Stimulated activated naive CD8-positive, alpha-beta T cell treated with anti-CD3 and anti-CD28 coated beads, Interleukin-15, amount 100 ng/mL, for 72 hours (primary cell): ENCODE measurements around the gene TFRC.
"Not testable (repeated sequence)": the region's sequence is repeated elsewhere in the genome, so short reads cannot be mapped to it uniquely, and the experiment has no call there.

Experiments used
- ATAC-seq: fragments of 150-1000 bp; cut with Tn5 transposase; 2 replicates; pipeline ENCODE4 v1.10.0; 2021; ENCODE audit warnings: mild to moderate bottlenecking, moderate library complexity
- DNase-seq, 2 donors: peaks; one replicate each; pipeline ENCODE4 v3.0.0; 2021 to 2022
- H3K27ac Mint-ChIP-seq, 2 donors: one replicate each; pipeline ENCODE4 v1.8.0; 2022; ENCODE audit warnings: mild to moderate bottlenecking in 2 of 2, mixed read lengths in 2 of 2, moderate library complexity in 2 of 2
- H3K27me3 Mint-ChIP-seq: one replicate; pipeline ENCODE4 v1.8.0; 2022; ENCODE audit warnings: mixed read lengths
- H3K4me1 Mint-ChIP-seq: one replicate; pipeline ENCODE4 v1.8.0; 2022; ENCODE audit warnings: mild to moderate bottlenecking, mixed read lengths
- H3K4me3 Mint-ChIP-seq, 2 donors: one replicate each; pipeline ENCODE4 v1.8.0; 2022; ENCODE audit warnings: mild to moderate bottlenecking in 2 of 2, mixed read lengths in 2 of 2, moderate library complexity in 1 of 2
- H3K9me3 Mint-ChIP-seq, 2 donors: one replicate each; pipeline ENCODE4 v1.8.0; 2022; ENCODE audit warnings: mixed read lengths in 2 of 2

Gene TFRC

GRCh38 chr3:196042673-196043072 lies 39.2 kb downstream of the TFRC start:
- no peak for DNase-seq
- no peaks in the 10 kb centered on the region for H3K27me3 Mint-ChIP-seq
- peak overlapping the region in 1 of 2 donors; percentile 87 for H3K27ac Mint-ChIP-seq
- no peak overlapping the region for H3K4me3 Mint-ChIP-seq
- no peak for ATAC-seq
- H3K4me1 Mint-ChIP-seq: no peaks in the 10 kb centered on the region
- peaks cover 12 to 17% of the 10 kb centered on the region in 2 donors for H3K9me3 Mint-ChIP-seq

GRCh38 chr3:196039359-196039758 lies 42.5 kb downstream of the TFRC start:
- no peak overlapping the region for H3K4me3 Mint-ChIP-seq
- no peak overlapping the region for H3K27ac Mint-ChIP-seq
- no peaks in the 10 kb centered on the region for H3K27me3 Mint-ChIP-seq
- H3K9me3 Mint-ChIP-seq: peaks cover 20 to 28% of the 10 kb centered on the region in 2 donors
- H3K4me1 Mint-ChIP-seq: no peaks in the 10 kb centered on the region
- ATAC-seq: no peak
- DNase-seq: no peak

GRCh38 chr3:196026059-196026458 lies 55.8 kb downstream of the TFRC start:
- not testable (repeated sequence) for DNase-seq, H3K9me3 Mint-ChIP-seq, H3K4me3 Mint-ChIP-seq, ATAC-seq, H3K27ac Mint-ChIP-seq, H3K4me1 Mint-ChIP-seq
- H3K27me3 Mint-ChIP-seq: peaks cover 27% of the 10 kb centered on the region

- ATAC-seq (no peak), DNase-seq (no peak)
- Mint-ChIP-seq H3K27ac (no peak overlapping the region), H3K27me3 (peaks cover 16% of the 10 kb centered on the region), H3K9me3 (no peaks in the 10 kb centered on the region), H3K4me1 (no peaks in the 10 kb centered on the region), H3K4me3 (no peak overlapping the region)
Observed at GRCh38 chr3:196024968-196025367, 56.9 kb downstream of the TFRC start.

GRCh38 chr3:196023947-196024346 lies 57.9 kb downstream of the TFRC start:
- no peaks in the 10 kb centered on the region for H3K4me1 Mint-ChIP-seq
- no peak overlapping the region for H3K4me3 Mint-ChIP-seq
- DNase-seq (no peak), ATAC-seq (no peak)
- H3K27me3 Mint-ChIP-seq: peaks cover 7% of the 10 kb centered on the region
- H3K27ac Mint-ChIP-seq: no peak overlapping the region
- H3K9me3 Mint-ChIP-seq: no peaks in the 10 kb centered on the region

- ATAC-seq, DNase-seq: not testable (repeated sequence)
Observed at GRCh38 chr3:196022499-196022878, 59.4 kb downstream of the TFRC start.

GRCh38 chr3:196020373-196020772 lies 61.5 kb downstream of the TFRC start:
- H3K4me3 Mint-ChIP-seq: no peak overlapping the region
- H3K4me1 Mint-ChIP-seq: peaks cover 4% of the 10 kb centered on the region
- DNase-seq: no peak
- no peak for ATAC-seq
- H3K27me3 Mint-ChIP-seq: no peaks in the 10 kb centered on the region
- H3K9me3 Mint-ChIP-seq: no peaks in the 10 kb centered on the region
- no peak overlapping the region for H3K27ac Mint-ChIP-seq

More at GRCh38 chr3:196022499-196022878, 59.4 kb downstream of the TFRC start:
- H3K4me3 Mint-ChIP-seq, H3K4me1 Mint-ChIP-seq, H3K27me3 Mint-ChIP-seq, H3K9me3 Mint-ChIP-seq: not testable (repeated sequence)
- peak overlapping the region in 1 of 2 donors; percentile 23 for H3K27ac Mint-ChIP-seq

GRCh38 chr3:196019576-196019975 lies 62.3 kb downstream of the TFRC start:
- H3K4me3 Mint-ChIP-seq, H3K9me3 Mint-ChIP-seq, H3K27me3 Mint-ChIP-seq, DNase-seq, H3K4me1 Mint-ChIP-seq: not testable (repeated sequence)
- H3K27ac Mint-ChIP-seq: peak overlapping the region in 1 of 2 donors; percentile 59
- peak; percentile 48 for ATAC-seq

GRCh38 chr3:196018159-196018558 lies 63.7 kb downstream of the TFRC start:
- not testable (repeated sequence) for DNase-seq, H3K4me3 Mint-ChIP-seq, H3K4me1 Mint-ChIP-seq, H3K27me3 Mint-ChIP-seq, ATAC-seq, H3K9me3 Mint-ChIP-seq, H3K27ac Mint-ChIP-seq

GRCh38 chr3:196016485-196016884 lies 65.4 kb downstream of the TFRC start:
- no peak overlapping the region for H3K4me3 Mint-ChIP-seq
- H3K27me3 Mint-ChIP-seq: no peaks in the 10 kb centered on the region
- H3K27ac Mint-ChIP-seq: no peak overlapping the region
- H3K9me3 Mint-ChIP-seq: no peaks in the 10 kb centered on the region
- H3K4me1 Mint-ChIP-seq: peaks cover 4% of the 10 kb centered on the region
- peak; percentile 71 for ATAC-seq
- no peak for DNase-seq

- Mint-ChIP-seq H3K9me3 (peaks cover 0 to under 1% of the 10 kb centered on the region in 2 donors), H3K4me1 (peaks cover 4% of the 10 kb centered on the region), H3K27ac (no peak overlapping the region), H3K27me3 (no peaks in the 10 kb centered on the region), H3K4me3 (no peak overlapping the region)
- ATAC-seq (no peak), DNase-seq (no peak)
Observed at GRCh38 chr3:196016059-196016458, 65.8 kb downstream of the TFRC start.

GRCh38 chr3:196013587-196014487 lies 68.1 kb downstream of the TFRC start:
- ATAC-seq (no peak), DNase-seq (no peak)
- H3K4me3 Mint-ChIP-seq: no peak overlapping the region
- H3K27ac Mint-ChIP-seq: peak overlapping the region in 1 of 2 donors; percentile 81
- H3K27me3 Mint-ChIP-seq: peaks cover 13% of the 10 kb centered on the region
- peaks cover 0 to 17% of the 10 kb centered on the region in 2 donors for H3K9me3 Mint-ChIP-seq
- H3K4me1 Mint-ChIP-seq: peaks cover 4% of the 10 kb centered on the region

- H3K9me3 Mint-ChIP-seq: peaks cover 0 to 17% of the 10 kb centered on the region in 2 donors
- DNase-seq (no peak), ATAC-seq (no peak)
- peaks cover 4% of the 10 kb centered on the region for H3K4me1 Mint-ChIP-seq
- peaks cover 13% of the 10 kb centered on the region for H3K27me3 Mint-ChIP-seq
- H3K27ac Mint-ChIP-seq: no peak overlapping the region
- H3K4me3 Mint-ChIP-seq: no peak overlapping the region
Observed at GRCh38 chr3:196012941-196013476, 68.9 kb downstream of the TFRC start.

GRCh38 chr3:196012481-196012880 lies 69.4 kb downstream of the TFRC start:
- H3K27me3 Mint-ChIP-seq: peaks cover 13% of the 10 kb centered on the region
- H3K9me3 Mint-ChIP-seq: peaks cover 0 to 17% of the 10 kb centered on the region in 2 donors
- DNase-seq: no peak
- no peak overlapping the region for H3K27ac Mint-ChIP-seq
- no peak overlapping the region for H3K4me3 Mint-ChIP-seq
- no peak for ATAC-seq
- peaks cover 4% of the 10 kb centered on the region for H3K4me1 Mint-ChIP-seq

GRCh38 chr3:196009456-196009855 lies 72.4 kb downstream of the TFRC start:
- H3K4me3 Mint-ChIP-seq: no peak overlapping the region
- ATAC-seq (no peak), DNase-seq (no peak)
- H3K27me3 Mint-ChIP-seq: peaks cover 13% of the 10 kb centered on the region
- H3K4me1 Mint-ChIP-seq: no peaks in the 10 kb centered on the region
- peak overlapping the region in 1 of 2 donors; percentile 80 for H3K27ac Mint-ChIP-seq
- peaks cover 0 to 17% of the 10 kb centered on the region in 2 donors for H3K9me3 Mint-ChIP-seq

GRCh38 chr3:196008929-196009328 lies 73.0 kb downstream of the TFRC start:
- H3K9me3 Mint-ChIP-seq: peaks cover 0 to 17% of the 10 kb centered on the region in 2 donors
- peaks cover 13% of the 10 kb centered on the region for H3K27me3 Mint-ChIP-seq
- ATAC-seq (no peak), DNase-seq (no peak)
- H3K27ac Mint-ChIP-seq: no peak overlapping the region
- no peak overlapping the region for H3K4me3 Mint-ChIP-seq
- no peaks in the 10 kb centered on the region for H3K4me1 Mint-ChIP-seq
